ENCODE results near the gene TMEM108.

The TMEM108 gene

GRCh38 chr3:133083395-133083794 is 45.2 kb downstream of the TMEM108 start:
- no peak overlapping the region for H3K27ac ChIP-seq (ENCODE audit: low read depth, low read length)
- H3K4me1 ChIP-seq (ENCODE audit: control insufficient read depth, insufficient read depth, low read length) = no peaks in the 10 kb centered on the region
- no peaks in the 10 kb centered on the region for H3K27me3 ChIP-seq (ENCODE audit: control insufficient read depth, insufficient read depth, low read length)
- no peaks in the 10 kb centered on the region; the same call in 1 of the 2 replicates for H3K9me3 ChIP-seq (ENCODE audit: control insufficient read depth, insufficient read depth, low read depth, low read length)
- H3K9ac ChIP-seq (ENCODE audit: low read length) = no peak overlapping the region
- H3K4me3 ChIP-seq (ENCODE audit: low read depth, low read length) = no peak overlapping the region
- no peaks in the 10 kb centered on the region for H3K36me3 ChIP-seq (ENCODE audit: control insufficient read depth, insufficient read depth, low read length)

GRCh38 chr3:133089906-133090485 is 51.8 kb downstream of the TMEM108 start:
- H3K9ac ChIP-seq (ENCODE audit: low read length) = no peak overlapping the region
- no peaks in the 10 kb centered on the region for H3K27me3 ChIP-seq (ENCODE audit: control insufficient read depth, insufficient read depth, low read length)
- H3K36me3 ChIP-seq (ENCODE audit: control insufficient read depth, insufficient read depth, low read length) = no peaks in the 10 kb centered on the region
- peaks cover 12% of the 10 kb centered on the region; the same call in 1 of the 2 replicates for H3K4me1 ChIP-seq (ENCODE audit: control insufficient read depth, insufficient read depth, low read length)
- H3K4me3 ChIP-seq (ENCODE audit: low read depth, low read length) = no peak overlapping the region
- H3K9me3 ChIP-seq (ENCODE audit: control insufficient read depth, insufficient read depth, low read depth, low read length) = no peaks in the 10 kb centered on the region
- H3K27ac ChIP-seq (ENCODE audit: low read depth, low read length) = 0 out of 2 replicates have a peak overlapping the region, but pooled peaks have one; percentile 2

- no peak overlapping the region for H3K27ac ChIP-seq (ENCODE audit: low read depth, low read length)
- H3K27me3 ChIP-seq (ENCODE audit: control insufficient read depth, insufficient read depth, low read length) = no peaks in the 10 kb centered on the region
- no peaks in the 10 kb centered on the region for H3K9me3 ChIP-seq (ENCODE audit: control insufficient read depth, insufficient read depth, low read depth, low read length)
- H3K9ac ChIP-seq (ENCODE audit: low read length) = no peak overlapping the region
- peaks cover 12% of the 10 kb centered on the region; the same call in 1 of the 2 replicates for H3K4me1 ChIP-seq (ENCODE audit: control insufficient read depth, insufficient read depth, low read length)
- no peaks in the 10 kb centered on the region for H3K36me3 ChIP-seq (ENCODE audit: control insufficient read depth, insufficient read depth, low read length)
- H3K4me3 ChIP-seq (ENCODE audit: low read depth, low read length) = no peak overlapping the region
Observed at GRCh38 chr3:133092681-133093080, 54.5 kb downstream of the TMEM108 start.

GRCh38 chr3:133093366-133093765 is 55.2 kb downstream of the TMEM108 start:
- Histone ChIP-seq H3K9me3 (ENCODE audit: control insufficient read depth, insufficient read depth, low read depth, low read length) (no peaks in the 10 kb centered on the region), H3K27me3 (ENCODE audit: control insufficient read depth, insufficient read depth, low read length) (no peaks in the 10 kb centered on the region), H3K27ac (ENCODE audit: low read depth, low read length) (no peak overlapping the region), H3K4me1 (ENCODE audit: control insufficient read depth, insufficient read depth, low read length) (peaks cover 12% of the 10 kb centered on the region; the same call in 1 of the 2 replicates), H3K9ac (ENCODE audit: low read length) (no peak overlapping the region), H3K4me3 (ENCODE audit: low read depth, low read length) (no peak overlapping the region), H3K36me3 (ENCODE audit: control insufficient read depth, insufficient read depth, low read length) (no peaks in the 10 kb centered on the region)

- Histone ChIP-seq H3K9me3 (ENCODE audit: control insufficient read depth, insufficient read depth, low read depth, low read length) (peaks cover 4% of the 10 kb centered on the region; the same call in 1 of the 2 replicates), H3K36me3 (ENCODE audit: control insufficient read depth, insufficient read depth, low read length) (no peaks in the 10 kb centered on the region), H3K9ac (ENCODE audit: low read length) (no peak overlapping the region), H3K27ac (ENCODE audit: low read depth, low read length) (no peak overlapping the region), H3K4me3 (ENCODE audit: low read depth, low read length) (no peak overlapping the region), H3K4me1 (ENCODE audit: control insufficient read depth, insufficient read depth, low read length) (no peaks in the 10 kb centered on the region), H3K27me3 (ENCODE audit: control insufficient read depth, insufficient read depth, low read length) (no peaks in the 10 kb centered on the region)
Observed at GRCh38 chr3:133096900-133097613, 58.9 kb downstream of the TMEM108 start.

GRCh38 chr3:133103706-133104105 is 65.5 kb downstream of the TMEM108 start:
- Histone ChIP-seq H3K36me3 (ENCODE audit: control insufficient read depth, insufficient read depth, low read length) (no peaks in the 10 kb centered on the region), H3K27ac (ENCODE audit: low read depth, low read length) (no peak overlapping the region), H3K9ac (ENCODE audit: low read length) (no peak overlapping the region), H3K9me3 (ENCODE audit: control insufficient read depth, insufficient read depth, low read depth, low read length) (peaks cover 4% of the 10 kb centered on the region; the same call in 1 of the 2 replicates), H3K4me1 (ENCODE audit: control insufficient read depth, insufficient read depth, low read length) (peaks cover 5% of the 10 kb centered on the region; the same call in 1 of the 2 replicates), H3K27me3 (ENCODE audit: control insufficient read depth, insufficient read depth, low read length) (no peaks in the 10 kb centered on the region), H3K4me3 (ENCODE audit: low read depth, low read length) (no peak overlapping the region)

- Histone ChIP-seq H3K4me3 (ENCODE audit: low read depth, low read length) (no peak overlapping the region), H3K36me3 (ENCODE audit: control insufficient read depth, insufficient read depth, low read length) (no peaks in the 10 kb centered on the region), H3K4me1 (ENCODE audit: control insufficient read depth, insufficient read depth, low read length) (peaks cover 10% of the 10 kb centered on the region; the same call in 1 of the 2 replicates), H3K27me3 (ENCODE audit: control insufficient read depth, insufficient read depth, low read length) (no peaks in the 10 kb centered on the region), H3K9me3 (ENCODE audit: control insufficient read depth, insufficient read depth, low read depth, low read length) (no peaks in the 10 kb centered on the region), H3K27ac (ENCODE audit: low read depth, low read length) (no peak overlapping the region), H3K9ac (ENCODE audit: low read length) (no peak overlapping the region)
Observed at GRCh38 chr3:133106169-133106568, 68.0 kb downstream of the TMEM108 start.

- H3K4me1 ChIP-seq (ENCODE audit: control insufficient read depth, insufficient read depth, low read length) = peaks cover 5% of the 10 kb centered on the region; the same call in 1 of the 2 replicates
Observed at GRCh38 chr3:133112666-133113065, 74.5 kb downstream of the TMEM108 start.

GRCh38 chr3:133113526-133113925 is 75.3 kb downstream of the TMEM108 start:
- no peak overlapping the region for H3K27ac ChIP-seq (ENCODE audit: low read depth, low read length)
- H3K4me1 ChIP-seq (ENCODE audit: control insufficient read depth, insufficient read depth, low read length) = peaks cover 5% of the 10 kb centered on the region; the same call in 1 of the 2 replicates
- H3K9me3 ChIP-seq (ENCODE audit: control insufficient read depth, insufficient read depth, low read depth, low read length) = no peaks in the 10 kb centered on the region
- H3K4me3 ChIP-seq (ENCODE audit: low read depth, low read length) = no peak overlapping the region
- H3K36me3 ChIP-seq (ENCODE audit: control insufficient read depth, insufficient read depth, low read length) = no peaks in the 10 kb centered on the region
- H3K27me3 ChIP-seq (ENCODE audit: control insufficient read depth, insufficient read depth, low read length) = no peaks in the 10 kb centered on the region
- no peak overlapping the region for H3K9ac ChIP-seq (ENCODE audit: low read length)

More at GRCh38 chr3:133112666-133113065, 74.5 kb downstream of the TMEM108 start:
- Histone ChIP-seq H3K4me3 (ENCODE audit: low read depth, low read length) (no peak overlapping the region), H3K9ac (ENCODE audit: low read length) (no peak overlapping the region), H3K27ac (ENCODE audit: low read depth, low read length) (no peak overlapping the region), H3K36me3 (ENCODE audit: control insufficient read depth, insufficient read depth, low read length) (no peaks in the 10 kb centered on the region), H3K9me3 (ENCODE audit: control insufficient read depth, insufficient read depth, low read depth, low read length) (no peaks in the 10 kb centered on the region), H3K27me3 (ENCODE audit: control insufficient read depth, insufficient read depth, low read length) (no peaks in the 10 kb centered on the region)

GRCh38 chr3:133113927-133114597 is 75.9 kb downstream of the TMEM108 start:
- Histone ChIP-seq H3K36me3 (ENCODE audit: control insufficient read depth, insufficient read depth, low read length) (no peaks in the 10 kb centered on the region), H3K27me3 (ENCODE audit: control insufficient read depth, insufficient read depth, low read length) (no peaks in the 10 kb centered on the region), H3K4me3 (ENCODE audit: low read depth, low read length) (no peak overlapping the region), H3K27ac (ENCODE audit: low read depth, low read length) (no peak overlapping the region), H3K9ac (ENCODE audit: low read length) (no peak overlapping the region), H3K4me1 (ENCODE audit: control insufficient read depth, insufficient read depth, low read length) (peaks cover 5% of the 10 kb centered on the region; the same call in 1 of the 2 replicates), H3K9me3 (ENCODE audit: control insufficient read depth, insufficient read depth, low read depth, low read length) (no peaks in the 10 kb centered on the region)

GRCh38 chr3:133115176-133115575 is 77.0 kb downstream of the TMEM108 start:
- H3K36me3 ChIP-seq (ENCODE audit: control insufficient read depth, insufficient read depth, low read length) = no peaks in the 10 kb centered on the region
- H3K27me3 ChIP-seq (ENCODE audit: control insufficient read depth, insufficient read depth, low read length) = no peaks in the 10 kb centered on the region
- no peak overlapping the region for H3K27ac ChIP-seq (ENCODE audit: low read depth, low read length)
- H3K4me3 ChIP-seq (ENCODE audit: low read depth, low read length) = no peak overlapping the region
- no peak overlapping the region for H3K9ac ChIP-seq (ENCODE audit: low read length)
- H3K9me3 ChIP-seq (ENCODE audit: control insufficient read depth, insufficient read depth, low read depth, low read length) = no peaks in the 10 kb centered on the region
- H3K4me1 ChIP-seq (ENCODE audit: control insufficient read depth, insufficient read depth, low read length) = peaks cover 1% of the 10 kb centered on the region; the same call in 1 of the 2 replicates

All from HUES6 (cell line).